ENCODE results near the gene NTF3. TPM values are rescaled to one million over a fixed set of nuclear protein-coding genes. Genes with fewer than 3 reads are reported as not detected.

NTF3 gene
- total and polyA plus RNA-seq, 2 of the 8 experiments (the other 6 are each of a cell fraction or from before 2014, with no cell fraction given) = 1.4 to 2.3 TPM

- Histone ChIP-seq H3K4me2 (ENCODE audit: insufficient read depth in 1 of 2, low read depth in 2 of 2, low read length in 2 of 2) (no peak overlapping the region), H2BK5ac (ENCODE audit: low read depth, low read length) (no peak overlapping the region), H3K14ac (ENCODE audit: insufficient read length) (no peak overlapping the region), H3K36me3 (ENCODE audit: control insufficient read depth in 2 of 4, insufficient read depth in 4 of 4, low read length in 3 of 4) (no peaks in the 10 kb centered on the region; a peak in 1 of 8 replicates), H3K56ac (replicated peaks; ENCODE audit: insufficient read length, low read depth, low read length) (no peak overlapping the region), H2BK120ac (replicated peaks; ENCODE audit: low read depth, low read length) (no peak overlapping the region), H3K9ac (replicated peaks in 1 of 4; ENCODE audit: extremely low read depth in 1 of 4, low read depth in 3 of 4, low read length in 3 of 4) (no peak overlapping the region), H3K18ac (ENCODE audit: extremely low read depth, low read length) (no peak overlapping the region), H3K23me2 (ENCODE audit: low read depth, low read length) (no peaks in the 10 kb centered on the region), H3K4ac (replicated peaks; ENCODE audit: insufficient read length, low read depth, low read length) (no peak overlapping the region), H3K4me1 (replicated peaks in 1 of 4; ENCODE audit: control insufficient read depth in 3 of 4, insufficient read depth in 4 of 4, low read length in 3 of 4) (0 out of 7 replicates have a peak, but pooled peaks cover 0 to under 1% (median 0%) of the 10 kb centered on the region in 4 experiments), H4K20me1 (replicated peaks in 1 of 2; ENCODE audit: control insufficient read depth in 1 of 2, insufficient read depth in 2 of 2, low read length in 2 of 2) (no peaks in the 10 kb centered on the region), H3K27me3 (replicated peaks in 1 of 4; ENCODE audit: control insufficient read depth in 3 of 4, extremely low read depth in 1 of 4, insufficient read depth in 3 of 4, low read length in 3 of 4) (no peaks in the 10 kb centered on the region; a peak in 2 of 7 replicates), H2BK12ac (ENCODE audit: low read depth, low read length) (no peak overlapping the region), H4K91ac (replicated peaks; ENCODE audit: insufficient read length, low read length) (no peak overlapping the region), H3K79me2 (ENCODE audit: control insufficient read depth in 1 of 2, insufficient read depth in 2 of 2, low read length in 2 of 2) (no peaks in the 10 kb centered on the region; a peak in 1 of 4 replicates), H3K4me3 (ENCODE audit: extremely low read depth in 1 of 4, insufficient read depth in 2 of 4, low read depth in 3 of 4, low read length in 4 of 4) (no peak overlapping the region), H2AFZ (ENCODE audit: low read length) (no peak overlapping the region), H2BK20ac (ENCODE audit: low read length) (no peak overlapping the region), H3K27ac (ENCODE audit: low read depth, low read length) (no peak overlapping the region), H3K23ac (ENCODE audit: insufficient read length) (no peak overlapping the region), H3K79me1 (ENCODE audit: low read depth, low read length) (no peaks in the 10 kb centered on the region), H2AK5ac (ENCODE audit: low read depth, low read length) (no peak overlapping the region), H2BK15ac (ENCODE audit: low read length) (no peak overlapping the region), H3K9me3 (ENCODE audit: insufficient read depth in 2 of 2, low read depth in 1 of 2, low read length in 1 of 2) (no peaks in the 10 kb centered on the region), H4K8ac (ENCODE audit: extremely low read depth, insufficient read depth, low read length) (no peak overlapping the region), H4K5ac (ENCODE audit: insufficient read length, low read depth, low read length) (no peak overlapping the region)
- WGBS, 2 experiments (ENCODE audit: extremely low coverage in 1 of 2, insufficient coverage in 1 of 2, insufficient read length in 1 of 2, insufficient replicate concordance in 2 of 2, low coverage in 1 of 2, low lambda C conversion rate in 2 of 2, missing lambda C conversion rate in 1 of 2) = 91% methylated on average over 5 of the region's 5 CpGs; no CpG with 5 or more reads in 1 of the 2 experiments
- POLR2A ChIA-PET (ENCODE audit: partially characterized antibody) = no interaction called here
- CTCF ChIA-PET (ENCODE audit: partially characterized antibody) = interaction anchor here (0.9 to 1.6 kb wide), 5 partner anchors 9 to 276 kb away, joined by 3 to 5 read pairs (median 4); no protein-coding TSS in a partner anchor
- DNase-seq (ENCODE audit: low read depth in 1 of 2, low spot score in 2 of 2) (no peak), FAIRE-seq (no peak)
- TF ChIP-seq BRCA1 (IDR thresholded peaks at IDR 0.05; ENCODE audit: low read depth, low read length) (no peak), SRF (IDR thresholded peaks at IDR 0.05; ENCODE audit: low read depth, low read length) (no peak), CBX8 (IDR thresholded peaks at IDR 0.05; ENCODE audit: borderline replicate concordance, low read depth, low read length) (no peak), ZNF274 (IDR thresholded peaks at IDR 0.05; ENCODE audit: borderline replicate concordance, extremely low read depth, low read length) (no peak), NRF1 (IDR thresholded peaks at IDR 0.05; ENCODE audit: low read depth, low read length) (no peak), EGR1 (IDR thresholded peaks at IDR 0.05; ENCODE audit: borderline replicate concordance, low read depth, low read length) (no peak), E2F6 (IDR thresholded peaks at IDR 0.05) (no peak)
Measured at GRCh38 chr12:5447320-5447719, 15.4 kb downstream of the NTF3 start.
